HCEC 1CT (cell line): Measurements from ENCODE around the gene CEP350.
A peak's percentile ranks its signal among the peaks of the same experiment; 100 is the strongest.
"Not testable (repeated sequence)": the region's sequence is repeated elsewhere in the genome, so short reads cannot be mapped to it uniquely, and the experiment has no call there.

ENCODE experiments used
- DNase-seq: peaks from one replicate; pipeline ENCODE4 v3.0.0-alpha.2; 2017

Gene CEP350

DNA sequence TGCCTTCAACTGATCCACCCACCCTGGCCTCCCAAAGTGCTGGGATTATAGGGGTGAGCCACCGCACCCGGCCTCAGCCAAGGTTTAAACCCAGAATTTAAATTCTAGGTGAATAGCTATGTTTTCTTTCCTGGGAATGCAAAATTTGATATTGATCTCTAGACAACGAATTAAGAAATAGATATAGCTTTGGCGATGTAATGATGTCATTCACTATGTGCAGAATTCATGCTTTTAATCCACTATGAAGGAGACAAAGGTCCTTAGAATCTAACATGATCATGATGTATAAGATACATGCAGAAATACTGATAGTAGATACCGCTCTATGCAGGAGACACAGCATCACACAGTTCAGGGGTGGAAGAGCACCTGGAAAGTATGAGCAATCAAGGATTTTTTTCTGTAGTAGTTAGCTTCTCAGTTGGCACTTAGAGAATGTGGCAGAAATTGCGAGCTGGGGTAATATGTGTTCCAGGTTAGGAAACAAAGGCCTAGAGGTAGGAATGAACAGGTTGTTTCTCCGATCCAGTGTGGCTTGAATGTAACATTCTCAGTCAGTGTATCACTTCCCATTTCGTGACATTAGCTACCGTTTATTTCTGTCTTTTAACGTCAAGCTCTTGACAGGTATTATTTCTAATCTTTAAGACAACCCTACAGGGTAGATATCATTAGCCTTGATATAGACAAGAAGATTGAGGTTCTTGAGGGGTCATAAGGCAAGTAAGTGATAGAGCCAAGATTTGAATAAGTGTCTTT is 3.0 kb upstream of the CEP350 start:
- no peak for DNase-seq

- no peak for DNase-seq
These were observed 2.4 kb upstream of the CEP350 start for GRCh38 chr1:179952186-179952585.

DNA sequence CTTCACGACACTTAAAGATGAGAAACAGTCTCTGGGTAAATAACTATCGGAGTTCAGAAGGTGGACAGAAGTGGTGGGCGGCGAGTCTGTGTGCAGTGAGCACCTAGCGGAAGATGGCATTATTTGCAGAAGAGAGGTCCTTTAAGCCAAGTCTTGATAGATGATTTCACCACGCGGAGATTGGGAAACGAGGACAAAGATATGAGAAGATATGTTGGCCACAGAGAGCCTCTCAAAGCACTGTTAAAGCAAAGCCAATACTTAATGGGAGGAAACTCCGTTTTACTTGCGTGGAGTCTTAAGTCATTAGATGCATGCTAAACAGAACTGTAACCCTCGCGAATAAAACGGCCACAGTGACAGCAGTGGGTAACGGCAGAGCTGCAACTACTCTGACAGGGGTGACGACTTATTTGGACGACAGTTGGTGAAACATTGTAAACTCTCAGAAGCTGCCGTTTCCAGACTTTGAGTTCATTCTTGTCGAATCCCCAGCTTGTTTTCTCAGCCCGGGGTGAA is 577 bp upstream of the CEP350 start:
- peak; percentile 49 for DNase-seq

- DNase-seq: peak; percentile 22
These were observed 674 bp downstream of the CEP350 start for GRCh38 chr1:179955287-179955680.

- DNase-seq: no peak
These were observed 1.1 kb downstream of the CEP350 start for GRCh38 chr1:179955731-179956130.

GRCh38 chr1:179958359-179958758 is 3.7 kb downstream of the CEP350 start:
- no peak for DNase-seq

GRCh38 chr1:179962168-179962567 is 7.6 kb downstream of the CEP350 start:
- not testable (repeated sequence) for DNase-seq

- no peak for DNase-seq
These were observed 11.9 kb downstream of the CEP350 start for GRCh38 chr1:179966551-179966950.

- DNase-seq: no peak
These were observed 13.8 kb downstream of the CEP350 start for GRCh38 chr1:179968284-179968993.

DNA sequence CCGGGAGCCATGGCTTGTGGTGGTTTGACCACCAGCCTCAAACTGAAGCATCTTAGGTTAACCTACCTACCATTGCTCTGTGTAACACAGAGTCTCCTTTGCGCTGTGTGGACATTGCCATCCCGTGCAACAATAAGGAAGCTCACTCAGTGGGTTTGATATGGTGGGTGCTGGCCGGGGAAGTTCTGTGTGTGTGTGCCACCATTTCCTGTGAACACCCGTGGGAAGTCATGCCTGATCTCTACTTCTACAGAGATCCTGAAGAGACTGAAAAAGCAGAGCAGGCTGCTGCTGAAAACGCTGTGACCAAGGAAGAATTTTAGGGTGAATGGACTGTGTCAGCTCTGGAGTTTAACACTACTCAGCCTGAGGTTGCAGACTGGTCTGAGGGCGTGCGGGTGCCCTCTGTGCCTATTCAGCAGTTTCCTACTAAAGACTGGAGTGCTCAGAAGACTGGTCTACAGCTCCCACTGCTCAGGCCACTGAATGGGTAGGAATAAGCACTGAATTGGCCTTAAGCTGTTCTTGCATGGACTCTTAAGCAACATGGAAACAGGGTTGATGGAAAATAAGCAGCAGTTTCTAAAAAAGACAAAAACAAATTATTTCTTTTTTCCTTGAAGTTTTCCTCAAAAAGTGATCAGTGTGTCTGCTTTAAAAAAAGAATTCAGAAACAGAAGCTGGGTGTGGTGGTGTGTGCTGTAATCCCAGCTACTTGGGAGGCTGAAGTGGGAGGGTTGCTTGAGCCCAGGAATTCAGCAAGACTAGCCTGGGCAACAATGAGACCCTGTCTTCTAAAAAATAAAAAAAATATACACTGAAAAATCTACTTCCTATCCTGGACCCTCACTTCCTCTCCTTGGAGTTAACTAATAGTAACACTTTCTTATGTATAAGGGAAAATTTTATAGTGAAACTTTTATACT is 14.6 kb downstream of the CEP350 start:
- no peak for DNase-seq

- no peak for DNase-seq
These were observed 15.4 kb downstream of the CEP350 start for GRCh38 chr1:179969962-179970361.

- DNase-seq: no peak
These were observed 17.2 kb downstream of the CEP350 start for GRCh38 chr1:179971563-179972496.

- DNase-seq: no peak
These were observed 18.8 kb downstream of the CEP350 start for GRCh38 chr1:179973198-179974110.

GRCh38 chr1:179976970-179977651 is 22.5 kb downstream of the CEP350 start:
- DNase-seq: no peak

DNA sequence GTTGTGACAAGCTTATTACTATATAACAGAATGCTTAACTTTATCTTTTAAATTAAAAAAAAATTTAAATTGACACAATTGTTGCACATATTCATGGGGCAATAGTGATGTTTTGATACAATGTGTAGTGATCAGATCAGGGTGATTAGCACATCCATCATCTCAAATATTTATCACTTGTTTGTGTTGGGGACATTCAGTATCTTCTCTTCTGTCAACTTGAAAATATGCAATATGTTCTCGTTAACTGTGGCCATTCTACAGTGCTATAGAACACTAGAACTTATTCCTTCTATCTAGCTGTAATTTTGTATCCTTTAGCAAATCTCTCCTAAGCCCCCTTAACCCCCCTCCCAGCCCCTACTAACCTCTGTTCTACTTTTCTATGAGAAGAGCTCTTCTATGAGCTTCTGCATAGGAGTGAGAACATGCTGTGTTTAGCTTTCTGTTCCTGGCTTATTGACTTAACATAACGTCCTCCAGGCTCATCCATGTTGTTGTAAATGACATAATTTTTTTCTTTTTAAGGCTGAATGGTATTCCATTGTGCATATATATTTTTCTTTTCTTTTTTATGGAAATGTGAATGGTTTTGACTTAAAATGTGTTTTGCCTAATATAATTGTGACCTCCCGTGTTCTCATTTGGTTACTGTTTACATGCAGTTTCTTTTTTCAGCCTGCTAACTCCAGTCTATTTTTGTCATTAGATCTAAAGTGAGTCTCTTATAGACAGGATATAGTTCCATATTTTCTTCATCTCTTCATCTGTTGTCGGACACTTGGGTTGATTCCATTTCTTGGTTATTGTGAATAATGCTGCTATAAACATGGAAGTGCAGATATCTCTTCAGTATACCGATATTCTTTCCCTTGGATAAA is 23.8 kb downstream of the CEP350 start:
- no peak for DNase-seq

- no peak for DNase-seq
These were observed 29.5 kb downstream of the CEP350 start for GRCh38 chr1:179984101-179984500.

GRCh38 chr1:179984942-179985341 is 30.3 kb downstream of the CEP350 start:
- no peak for DNase-seq

DNA sequence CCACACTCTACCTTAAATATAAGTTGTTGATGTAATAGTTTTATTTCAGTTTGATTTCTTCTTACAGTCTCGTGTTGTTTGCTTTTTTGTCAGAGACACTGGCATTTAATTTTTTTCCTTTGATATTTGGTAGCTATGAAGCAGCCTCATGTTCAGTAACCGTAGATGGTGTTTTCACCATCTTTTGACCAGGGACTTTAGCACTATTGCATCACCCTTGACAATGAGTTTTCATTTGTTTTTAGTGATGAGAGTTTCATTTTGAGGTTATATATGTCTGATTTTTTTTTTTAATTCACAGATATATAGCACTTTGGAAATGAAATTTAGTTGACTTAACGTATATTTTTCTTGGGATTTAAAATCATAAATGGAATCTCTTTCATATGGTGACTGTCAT is 36.2 kb downstream of the CEP350 start:
- DNase-seq: no peak

GRCh38 chr1:179995576-179995975 is 41.0 kb downstream of the CEP350 start:
- no peak for DNase-seq
